Ovary (tissue), 9 donors: Measurements from ENCODE around the gene RMC1. TPM values are rescaled to one million over a fixed set of nuclear protein-coding genes. Genes with fewer than 3 reads are reported as not detected.
"Not testable (repeated sequence)": the region's sequence is repeated elsewhere in the genome, so short reads cannot be mapped to it uniquely, and the experiment has no call there.

ENCODE experiments used
- DNase-seq, 5 donors: peaks; one replicate each; pipeline ENCODE4 v3.0.0-alpha.2; 2019 to 2020
- H3K27ac ChIP-seq, 2 donors: fragments of 200-600 bp; one replicate each; pipeline versions ENCODE4 v1.5.1 to v1.8.0; 2019 to 2022
- H3K27me3 ChIP-seq: fragments of 200-600 bp; one replicate; pipeline ENCODE4 v1.8.0; 2022
- H3K36me3 ChIP-seq: fragments of 200-600 bp; sonication (generic); one replicate; pipeline ENCODE4 v1.5.1; 2019
- H3K4me1 ChIP-seq: one replicate; pipeline ENCODE4 v1.8.1; 2013; ENCODE audit warnings: mild to moderate bottlenecking, moderate library complexity; ENCODE audit not compliant: insufficient read depth
- H3K4me3 ChIP-seq: fragments of 200-600 bp; sonication (generic); one replicate; pipeline ENCODE4 v1.5.1; 2017
- H3K9me3 ChIP-seq, 2 donors: fragments of 200-600 bp in 1 of 2; sonication (generic) in 1 of 2; one replicate each; pipeline versions ENCODE4 v1.5.1 to v1.8.1; 2013 to 2019; ENCODE audit warnings: mild to moderate bottlenecking in 1 of 2, moderate library complexity in 1 of 2
- EP300 ChIP-seq: sonication (generic); formaldehyde crosslinking; IDR thresholded peaks from one replicate; pipeline ENCODE4 v1.6.1; 2017; ENCODE audit warnings: antibody characterized with exemption
- POLR2A ChIP-seq: fragments of 450-650 bp; IDR thresholded peaks from one replicate; pipeline ENCODE4 v1.6.1; 2017; ENCODE audit warnings: antibody characterized with exemption, mild to moderate bottlenecking, moderate library complexity
- WGBS, 3 donors: extraction: QIAGEN DNeasy Blood & Tissue Kit in 1 of 3; methylation state at CpG; one replicate each; pipeline versions ENCODE4 v1.1.5 to v1.1.7; 2013 to 2017; 5-methylcytosine and 5-hydroxymethylcytosine counted together
- intact Hi-C, 4 donors: fragments of 100-400 bp; cut with DNase I; formaldehyde crosslinking; loops; one replicate each; pipeline versions ENCODE4 v1.11.0 to v1.15.1; 2022 to 2023
- polyA plus RNA-seq, 2 donors: library from polyadenylated mRNA; stranded (reverse); fragments of 200-250 nt in 1 of 2; fragments of 350-450 nt in 1 of 2; fragmentation: Illumina TruSeq in 1 of 2; extraction: RNeasy Lipid Tissue Mini Kit (QIAGEN cat#74804) in 1 of 2; gene quantifications; one replicate each; pipeline ENCODE4 v1.2.3, GENCODE V29; 2013 to 2014
- total RNA-seq, 7 donors: library from RNA; depleted of rRNA in 2 of 7; stranded (reverse); fragments of >200 nt in 2 of 7; fragmentation: NEBNext Ultra II Directional in 3 of 7; extraction: Animal tissue kit (Norgen Biotek cat#: 25700) in 3 of 7; gene quantifications; one replicate each; pipeline versions ENCODE4 v1.1.0 to v1.2.4, GENCODE V29; 2016 to 2023
- TF ChIP-seq, protein P1 (sequence below), 3 donors: fragments of 450-650 bp in 2 of 3; fragments of 200-600 bp in 1 of 3; IDR thresholded peaks; one replicate each; pipeline versions ENCODE4 v1.5.1 to v1.8.0; 2016 to 2022; ENCODE audit warnings: antibody characterized with exemption in 3 of 3, mild to moderate bottlenecking in 1 of 3
- donor health status: DM: no; HTN: no; CAD: no; lungs with moderate emphysema.
- donor health status: DM: no; HTN: no; CAD: no.
- donor health status: Bipolar disorder and iron deficiency.
- donor health status: DM: yes; HTN: yes; CAD: no.
- donor health status: DM: no; HTN: no; CAD: no.
- donor health status: DM: yes; HTN: yes; CAD: no.

Gene RMC1
- total and polyA plus RNA-seq, 9 donors: 15.0 to 29.5 (median 22.1) TPM

DNA sequence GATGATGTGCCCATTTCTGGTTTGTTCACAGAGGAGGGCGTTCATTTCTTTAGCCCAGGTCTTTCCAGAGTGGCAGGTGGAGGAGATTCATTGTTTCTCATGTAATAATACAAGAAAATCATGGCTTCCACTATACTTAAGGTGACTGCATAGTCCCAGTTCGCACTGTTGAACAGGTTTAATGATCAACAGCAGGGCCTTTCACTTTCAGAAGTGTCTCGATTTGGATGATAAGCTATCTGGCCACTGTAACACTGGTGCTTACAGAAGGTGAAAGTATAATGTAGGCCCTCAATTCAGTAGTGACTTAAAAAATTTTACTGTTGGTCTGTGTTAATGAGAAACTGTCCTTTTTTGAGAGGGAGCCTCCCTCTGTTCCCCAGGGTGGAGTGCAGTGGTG, 1.4 kb downstream of the RMC1 start:
- Histone ChIP-seq H3K4me1 (peaks cover 5% of the 10 kb centered on the region), H3K9me3 (no peaks in the 10 kb centered on the region), H3K36me3 (no peaks in the 10 kb centered on the region), H3K27me3 (no peaks in the 10 kb centered on the region), H3K27ac (no peak overlapping the region), H3K4me3 (no peak overlapping the region)
- WGBS, 3 donors: 83 to 94% (median 88%) methylated on average over 3 of the region's 3 CpGs
- intact Hi-C loops: loop anchor here in 2 of 4 donors (5.0 to 10.0 kb wide), 3 partner anchors 50 to 310 kb away; partner anchors contain the start of genes NPC1 (in 1 of the 2) and RIOK3 (in 1 of the 2)
- TF ChIP-seq EP300: no peak
- TF ChIP-seq, protein P1, sequence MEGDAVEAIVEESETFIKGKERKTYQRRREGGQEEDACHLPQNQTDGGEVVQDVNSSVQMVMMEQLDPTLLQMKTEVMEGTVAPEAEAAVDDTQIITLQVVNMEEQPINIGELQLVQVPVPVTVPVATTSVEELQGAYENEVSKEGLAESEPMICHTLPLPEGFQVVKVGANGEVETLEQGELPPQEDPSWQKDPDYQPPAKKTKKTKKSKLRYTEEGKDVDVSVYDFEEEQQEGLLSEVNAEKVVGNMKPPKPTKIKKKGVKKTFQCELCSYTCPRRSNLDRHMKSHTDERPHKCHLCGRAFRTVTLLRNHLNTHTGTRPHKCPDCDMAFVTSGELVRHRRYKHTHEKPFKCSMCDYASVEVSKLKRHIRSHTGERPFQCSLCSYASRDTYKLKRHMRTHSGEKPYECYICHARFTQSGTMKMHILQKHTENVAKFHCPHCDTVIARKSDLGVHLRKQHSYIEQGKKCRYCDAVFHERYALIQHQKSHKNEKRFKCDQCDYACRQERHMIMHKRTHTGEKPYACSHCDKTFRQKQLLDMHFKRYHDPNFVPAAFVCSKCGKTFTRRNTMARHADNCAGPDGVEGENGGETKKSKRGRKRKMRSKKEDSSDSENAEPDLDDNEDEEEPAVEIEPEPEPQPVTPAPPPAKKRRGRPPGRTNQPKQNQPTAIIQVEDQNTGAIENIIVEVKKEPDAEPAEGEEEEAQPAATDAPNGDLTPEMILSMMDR (IDR thresholded peaks at IDR 0.05): no peak
- no peak for TF ChIP-seq POLR2A
- DNase-seq: no peak

DNA sequence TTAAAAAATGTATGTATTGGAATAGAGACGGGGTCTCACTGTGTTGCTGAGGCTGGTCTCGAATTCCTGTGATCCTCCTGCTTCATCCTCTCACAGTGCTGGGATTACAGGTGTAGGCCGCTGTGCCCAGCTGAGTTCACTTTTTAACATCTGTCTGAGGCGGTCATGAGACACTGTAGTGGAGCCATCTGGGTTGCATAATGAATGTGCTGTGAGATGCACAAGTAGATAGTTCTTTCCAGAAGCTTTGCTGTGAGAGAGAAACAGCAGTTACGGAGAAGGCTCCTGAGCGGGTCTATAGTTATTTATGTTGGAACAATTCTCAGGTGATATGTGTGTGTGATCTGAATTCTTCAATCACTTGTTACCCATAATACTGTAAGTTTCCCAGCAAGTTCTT, 3.1 kb downstream of the RMC1 start:
- 81 to 95% (median 88%) methylated on average over 6 of the region's 6 CpGs for WGBS, 3 donors
- H3K36me3 ChIP-seq: no peaks in the 10 kb centered on the region
- no peak for DNase-seq
- no peaks in the 10 kb centered on the region for H3K9me3 ChIP-seq
- no peaks in the 10 kb centered on the region for H3K27me3 ChIP-seq
- H3K4me1 ChIP-seq: peaks cover 5% of the 10 kb centered on the region
- no peak overlapping the region for H3K4me3 ChIP-seq
- TF ChIP-seq, protein P1 (IDR thresholded peaks at IDR 0.05): no peak
- TF ChIP-seq POLR2A: no peak
- no peak for TF ChIP-seq EP300
- H3K27ac ChIP-seq: no peak overlapping the region
- intact Hi-C loops: loop anchor here in 2 of 4 donors (10.0 kb wide), 2 partner anchors 52 to 308 kb away; partner anchors contain the start of gene RIOK3 (in 1 of the 2)

DNA sequence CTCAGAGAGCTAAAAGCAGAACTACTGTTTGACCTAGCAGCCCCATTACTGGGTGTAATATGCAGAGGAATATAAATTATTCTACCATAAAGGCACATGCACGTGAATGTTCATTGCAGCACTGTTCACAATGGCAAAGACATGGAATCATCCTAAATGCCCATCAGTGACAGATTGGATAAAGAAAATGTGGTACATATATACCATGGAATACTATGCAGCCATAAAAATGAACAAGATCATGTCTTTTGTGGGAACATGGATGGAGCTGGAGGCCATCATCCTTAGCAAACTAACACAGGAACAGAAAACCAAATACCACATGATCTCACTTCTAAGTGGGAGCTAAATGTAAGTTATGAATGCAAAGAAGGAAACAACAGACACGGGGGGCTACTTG, 7.6 kb downstream of the RMC1 start:
- WGBS, 3 donors: 94 to 98% (median 95%) methylated on average over 2 of the region's 2 CpGs
- not testable (repeated sequence) for H3K27me3 ChIP-seq, H3K9me3 ChIP-seq, H3K4me1 ChIP-seq, H3K36me3 ChIP-seq, DNase-seq, H3K27ac ChIP-seq, H3K4me3 ChIP-seq
- intact Hi-C loops: loop anchor here in 2 of 4 donors (10.0 kb wide), 2 partner anchors 74 to 194 kb away; partner anchors contain the start of gene NPC1 (in 1 of the 2)

DNA sequence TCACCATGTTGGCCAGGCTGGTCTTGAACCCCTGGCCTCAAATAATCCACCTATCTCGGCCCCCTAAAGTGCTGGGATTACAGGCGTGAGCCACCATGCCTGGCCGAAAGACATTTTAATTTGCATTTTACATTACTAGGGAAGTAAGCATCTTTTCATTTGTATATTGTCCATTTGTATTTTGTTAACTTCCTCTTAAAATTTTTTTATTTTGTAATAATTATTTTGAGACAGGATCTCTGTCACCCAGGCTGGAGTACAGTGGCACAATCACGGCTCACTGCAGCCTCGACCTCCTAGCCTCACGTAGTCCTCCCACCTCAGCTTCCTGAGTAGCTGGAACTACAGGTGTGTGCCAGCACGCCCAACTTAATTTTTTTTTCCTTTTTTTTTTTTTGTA, 8.9 kb downstream of the RMC1 start:
- H3K4me1 ChIP-seq, DNase-seq, H3K36me3 ChIP-seq, H3K9me3 ChIP-seq, H3K4me3 ChIP-seq, H3K27me3 ChIP-seq: not testable (repeated sequence)
- intact Hi-C loops: loop anchor here in 2 of 4 donors (10.0 kb wide), 2 partner anchors 73 to 193 kb away; partner anchors contain the start of gene NPC1 (in 1 of the 2)
- 40 to 67% (median 45%) methylated on average over 7 of the region's 7 CpGs for WGBS, 3 donors
- H3K27ac ChIP-seq: peak overlapping the region in 1 of 2 donors; percentile 31

DNA sequence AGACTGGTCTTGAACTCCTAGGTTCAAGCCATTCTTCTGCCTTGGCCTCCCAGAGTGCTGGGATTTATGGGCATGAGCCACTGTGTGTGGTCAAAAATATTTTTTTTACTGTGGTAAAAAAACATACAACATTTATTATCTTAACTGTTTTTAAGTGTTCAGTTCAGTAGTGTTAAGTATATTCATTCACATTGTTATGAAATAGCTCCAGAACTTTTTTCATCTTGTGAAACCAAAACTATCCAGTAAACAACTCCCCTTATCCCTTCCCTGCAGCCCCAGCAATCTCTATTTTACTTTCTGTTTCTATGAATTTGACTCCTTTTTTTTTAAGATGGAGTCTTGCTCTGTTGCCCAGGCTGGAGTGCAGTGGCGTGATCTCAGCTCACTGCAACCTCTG, 9.3 kb downstream of the RMC1 start:
- H3K36me3 ChIP-seq: no peaks in the 10 kb centered on the region
- peak overlapping the region in 1 of 2 donors; percentile 31 for H3K27ac ChIP-seq
- H3K4me1 ChIP-seq: peaks cover 3% of the 10 kb centered on the region
- intact Hi-C loops: loop anchor here in 2 of 4 donors (10.0 kb wide), 2 partner anchors 72 to 192 kb away; partner anchors contain the start of gene NPC1 (in 1 of the 2)
- H3K9me3 ChIP-seq: no peaks in the 10 kb centered on the region
- no peaks in the 10 kb centered on the region for H3K27me3 ChIP-seq
- TF ChIP-seq EP300: no peak
- no peak for TF ChIP-seq POLR2A
- TF ChIP-seq, protein P1 (IDR thresholded peaks at IDR 0.05): no peak
- DNase-seq: no peak
- no peak overlapping the region for H3K4me3 ChIP-seq
- 21 to 64% (median 33%) methylated on average over 1 of the region's 1 CpG for WGBS, 3 donors
